Kidney (tissue), 14 donors: Measurements from ENCODE around the gene SEPTIN1. TPM values are rescaled to one million over a fixed set of nuclear protein-coding genes. Genes with fewer than 3 reads are reported as not detected.

ENCODE experiments used
- DNase-seq, 5 donors: peaks; one replicate each; pipeline ENCODE4 v3.0.0-alpha.2; 2013 to 2020
- FAIRE-seq: peaks from 2 replicates; lab custom pipeline; 2012; peaks lifted over from hg19 to GRCh38; lab: Jason Lieb, UNC
- H3K27ac ChIP-seq, 2 donors: one replicate each; pipeline ENCODE4 v1.7.0; 2013; ENCODE audit warnings: low read depth in 2 of 2, low read length in 2 of 2, inconsistent platforms in 1 of 2
- H3K27me3 ChIP-seq: one replicate; pipeline ENCODE4 v1.7.1; 2013; ENCODE audit warnings: low read length, inconsistent platforms; ENCODE audit not compliant: control insufficient read depth, insufficient read depth
- H3K36me3 ChIP-seq, 3 donors: one replicate each; pipeline versions ENCODE4 v1.7.0 to v1.7.1; 2013; ENCODE audit warnings: low read length in 3 of 3, control low read depth in 1 of 3, inconsistent platforms in 1 of 3; ENCODE audit not compliant: insufficient read depth in 3 of 3, control insufficient read depth in 2 of 3
- H3K4me1 ChIP-seq, 3 donors: one replicate each; pipeline versions ENCODE4 v1.7.0 to v1.7.1; 2013; ENCODE audit warnings: low read length in 3 of 3, inconsistent platforms in 1 of 3, low read depth in 1 of 3; ENCODE audit not compliant: control insufficient read depth in 2 of 3, insufficient read depth in 2 of 3
- H3K4me3 ChIP-seq, 3 donors: one replicate each; pipeline versions ENCODE4 v1.7.0 to v1.8.1; 2013; ENCODE audit warnings: low read length in 3 of 3, control low read depth in 1 of 3, inconsistent platforms in 1 of 3
- H3K9ac ChIP-seq, 3 donors: one replicate each; pipeline versions ENCODE4 v1.7.0 to v1.7.1; 2013; ENCODE audit warnings: low read length in 3 of 3, control low read depth in 1 of 3, inconsistent platforms in 1 of 3
- H3K9me3 ChIP-seq, 3 donors: one replicate each; pipeline versions ENCODE4 v1.7.0 to v1.7.1; 2013; ENCODE audit warnings: low read length in 3 of 3, control low read depth in 1 of 3, inconsistent platforms in 1 of 3; ENCODE audit not compliant: control insufficient read depth in 2 of 3, insufficient read depth in 1 of 3
- intact Hi-C: fragments of 100-400 bp; cut with DNase I; formaldehyde crosslinking; loops from one replicate; pipeline ENCODE4 v1.11.1; 2022
- polyA plus RNA-seq: library from polyadenylated mRNA; stranded (reverse); fragments of 350-450 nt; fragmentation: Illumina TruSeq; extraction: RNeasy Lipid Tissue Mini Kit (QIAGEN cat#74804); gene quantifications from one replicate; pipeline ENCODE4 v1.2.3, GENCODE V29; 2014; ENCODE audit warnings: low read depth, low replicate concordance; ENCODE audit not compliant: insufficient read depth
- total RNA-seq: library from RNA; stranded (reverse); fragmentation: NEBNext Ultra II Directional; extraction: Animal tissue kit (Norgen Biotek cat#: 25700); gene quantifications from one replicate; pipeline ENCODE4 v1.2.1, GENCODE V29; 2021
- TF ChIP-seq, protein P1 (sequence below): IDR thresholded peaks from 3 replicates; pipeline ENCODE4 v1.5.1; 2012; ENCODE audit warnings: mild to moderate bottlenecking, moderate library complexity, borderline replicate concordance; ENCODE audit not compliant: insufficient read depth; ENCODE audit errors: extremely low read depth
- donor health status: control.
- donor health status: control.
- donor health status: control.
- donor health status: control.
- donor health status: control.
- donor health status: DM: yes; HTN: yes; CAD: no.
- donor health status: Normal renal cell carcinoma (clear cell type).

Gene SEPTIN1
- total and polyA plus RNA-seq, 2 donors from 2014 or later = 5.0 to 12.8 TPM

DNA sequence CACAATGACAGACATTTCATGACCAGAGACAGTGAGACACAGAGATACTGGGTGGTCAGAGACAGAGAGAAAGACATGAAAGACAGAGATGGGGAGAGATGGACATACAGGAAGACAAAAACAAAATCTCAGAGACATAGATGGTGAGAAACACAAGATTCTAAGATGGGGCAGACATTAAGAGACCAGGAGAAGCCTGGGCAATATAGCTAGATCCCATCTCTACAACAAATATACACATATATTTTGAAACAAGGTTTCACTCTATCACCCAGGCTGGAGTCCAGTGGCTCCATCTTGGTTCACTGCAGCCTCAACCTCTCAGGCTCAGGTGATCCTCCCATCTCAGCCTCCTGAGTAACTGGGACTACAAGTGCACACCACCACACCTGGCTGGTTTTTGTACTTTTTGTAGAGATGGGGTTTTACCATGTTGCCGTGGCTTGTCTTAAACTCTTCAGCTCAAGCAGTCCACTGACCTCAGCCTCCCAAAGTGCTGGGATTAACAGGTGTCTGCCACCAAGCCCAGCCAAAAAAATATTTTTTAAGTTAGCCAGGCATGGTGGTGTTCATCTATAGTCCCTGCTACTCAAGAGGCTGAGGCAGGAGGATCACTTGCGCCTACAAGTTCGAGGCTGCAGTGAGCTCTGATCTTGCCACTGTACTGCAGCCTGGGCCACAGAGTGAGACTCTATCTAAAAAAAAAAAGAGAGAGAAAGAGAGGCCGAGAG lies 2.1 kb downstream of the SEPTIN1 start:
- Histone ChIP-seq H3K4me3 (no peak overlapping the region), H3K36me3 (no peaks in the 10 kb centered on the region), H3K27me3 (no peaks in the 10 kb centered on the region), H3K4me1 (peaks cover 0 to 10% (median 4%) of the 10 kb centered on the region in 3 donors), H3K9ac (no peak overlapping the region), H3K9me3 (no peaks in the 10 kb centered on the region), H3K27ac (no peak overlapping the region)
- no peak for DNase-seq
- intact Hi-C loops = no loop called here
- no peak for FAIRE-seq
- TF ChIP-seq, protein P1, sequence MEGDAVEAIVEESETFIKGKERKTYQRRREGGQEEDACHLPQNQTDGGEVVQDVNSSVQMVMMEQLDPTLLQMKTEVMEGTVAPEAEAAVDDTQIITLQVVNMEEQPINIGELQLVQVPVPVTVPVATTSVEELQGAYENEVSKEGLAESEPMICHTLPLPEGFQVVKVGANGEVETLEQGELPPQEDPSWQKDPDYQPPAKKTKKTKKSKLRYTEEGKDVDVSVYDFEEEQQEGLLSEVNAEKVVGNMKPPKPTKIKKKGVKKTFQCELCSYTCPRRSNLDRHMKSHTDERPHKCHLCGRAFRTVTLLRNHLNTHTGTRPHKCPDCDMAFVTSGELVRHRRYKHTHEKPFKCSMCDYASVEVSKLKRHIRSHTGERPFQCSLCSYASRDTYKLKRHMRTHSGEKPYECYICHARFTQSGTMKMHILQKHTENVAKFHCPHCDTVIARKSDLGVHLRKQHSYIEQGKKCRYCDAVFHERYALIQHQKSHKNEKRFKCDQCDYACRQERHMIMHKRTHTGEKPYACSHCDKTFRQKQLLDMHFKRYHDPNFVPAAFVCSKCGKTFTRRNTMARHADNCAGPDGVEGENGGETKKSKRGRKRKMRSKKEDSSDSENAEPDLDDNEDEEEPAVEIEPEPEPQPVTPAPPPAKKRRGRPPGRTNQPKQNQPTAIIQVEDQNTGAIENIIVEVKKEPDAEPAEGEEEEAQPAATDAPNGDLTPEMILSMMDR = no peak

DNA sequence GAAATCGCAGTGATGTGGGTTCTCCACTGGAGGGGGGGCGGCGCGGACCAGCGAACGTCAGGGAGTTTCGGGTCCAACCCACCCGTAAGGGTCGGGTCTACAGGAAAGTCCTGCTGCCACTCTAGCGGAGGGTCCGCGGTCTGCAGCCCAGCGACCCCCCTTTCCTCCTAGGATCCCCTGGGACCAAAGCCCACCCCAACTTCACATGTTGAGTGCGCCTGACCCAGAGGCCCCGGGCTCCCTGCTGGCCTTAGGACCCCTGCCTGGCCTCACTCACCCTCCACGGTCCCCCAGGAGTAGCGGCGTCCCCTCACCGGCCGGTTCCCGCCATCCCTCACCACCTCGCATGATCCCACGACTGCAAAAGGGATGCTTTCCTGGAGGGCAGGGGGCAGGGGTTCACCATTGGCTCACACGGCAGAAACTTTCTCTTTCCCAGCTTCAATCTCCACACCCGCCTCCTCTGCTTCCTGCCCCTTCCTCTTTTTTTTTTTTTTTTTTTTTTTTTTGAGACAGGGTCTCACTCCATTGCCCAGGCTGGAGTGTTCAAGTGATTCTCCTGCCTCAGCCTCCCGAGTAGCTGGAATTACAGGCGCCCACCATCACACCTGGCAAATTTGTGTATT lies 3.1 kb downstream of the SEPTIN1 start:
- peak in 1 of 5 donors; percentile 80 for DNase-seq
- intact Hi-C loops = no loop called here
- TF ChIP-seq, protein P1 = no peak
- no peaks in the 10 kb centered on the region for H3K9me3 ChIP-seq
- FAIRE-seq = no peak
- peak overlapping the region; percentile 78 to 92 for H3K27ac ChIP-seq
- H3K9ac ChIP-seq = peak overlapping the region; percentile 30 to 77 (median 34)
- no peaks in the 10 kb centered on the region for H3K27me3 ChIP-seq
- H3K4me3 ChIP-seq = peak overlapping the region; percentile 61 to 95 (median 83)
- H3K36me3 ChIP-seq = no peaks in the 10 kb centered on the region
- peaks cover 0 to 10% (median 4%) of the 10 kb centered on the region in 3 donors for H3K4me1 ChIP-seq

DNA sequence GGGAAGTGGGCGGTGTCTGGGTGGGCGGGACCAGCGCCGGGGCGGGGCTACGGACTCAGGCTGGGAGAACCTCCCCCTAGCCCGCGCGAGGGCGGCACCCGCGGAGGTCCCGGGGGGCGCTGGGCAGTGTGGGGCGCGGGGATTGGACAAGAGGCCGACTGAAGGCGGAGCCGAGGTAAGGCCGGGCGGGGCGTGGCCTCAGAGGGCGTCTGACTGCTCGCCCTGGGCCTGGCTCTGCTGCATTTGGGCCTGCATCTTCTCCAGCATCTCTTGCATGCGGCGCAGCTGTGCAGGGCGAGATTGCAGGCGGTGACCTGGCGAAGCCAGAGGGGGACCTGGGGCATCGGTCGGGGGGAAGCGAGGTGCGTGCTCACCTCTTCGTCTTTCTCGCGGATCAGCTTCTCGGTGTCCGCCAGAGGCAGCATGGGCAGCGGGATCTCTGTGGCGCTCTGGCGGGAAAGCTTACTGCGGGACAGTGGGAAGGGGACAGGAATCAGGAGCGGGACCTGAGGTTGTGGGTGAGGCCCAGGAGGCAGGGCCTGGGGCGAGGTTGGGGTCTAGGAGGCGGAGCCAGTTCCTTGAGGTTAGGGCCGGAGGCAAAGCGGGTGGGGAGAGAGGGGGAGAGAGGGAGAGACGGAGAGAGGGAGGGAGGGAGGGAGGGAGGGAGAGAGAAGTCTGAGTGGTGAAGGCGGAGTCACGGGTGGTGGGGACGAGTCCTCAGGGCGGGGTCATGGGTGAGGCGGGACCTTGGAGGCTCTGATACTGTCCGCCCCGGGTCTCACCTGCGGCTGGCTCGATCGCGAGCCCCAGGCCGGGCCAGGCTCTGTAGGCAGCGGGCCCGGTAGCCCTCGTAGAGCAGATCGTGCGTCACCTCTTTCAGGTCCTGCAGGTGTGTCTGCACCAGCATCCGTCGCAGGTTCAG lies 3.9 kb downstream of the SEPTIN1 start:
- Histone ChIP-seq H3K36me3 (no peaks in the 10 kb centered on the region), H3K27me3 (no peaks in the 10 kb centered on the region), H3K4me1 (peaks cover 0 to 10% (median 4%) of the 10 kb centered on the region in 3 donors), H3K4me3 (peak overlapping the region; percentile 61 to 95 (median 83)), H3K9ac (peak overlapping the region; percentile 34 to 97 (median 34)), H3K27ac (peak overlapping the region; percentile 99 to 100), H3K9me3 (no peaks in the 10 kb centered on the region)
- peak; percentile 99 to 100 (median 100) for DNase-seq
- intact Hi-C loops = no loop called here
- TF ChIP-seq, protein P1 = no peak
- no peak for FAIRE-seq
